H1 (cell line): ENCODE measurements around the gene RETREG1. TPM values are rescaled to one million over a fixed set of nuclear protein-coding genes. Genes with fewer than 3 reads are reported as not detected.

Experiments
- SP2 ChIP-seq: IDR thresholded peaks from 2 replicates; pipeline ENCODE4 v1.6.1; 2012; ENCODE audit warnings: mild to moderate bottlenecking, low read length, inconsistent platforms
- polyA plus RNA-seq, 7 experiments: library from polyadenylated mRNA; depleted of rRNA in 3 of 7; stranded (reverse) in 5 of 7; unstranded in 2 of 7; fragments of >200 nt in 5 of 7; fragments of 200-250 nt in 2 of 7; gene quantifications; 1 replicate in 5 of 7; 2 replicates in 1 of 7; 4 replicates in 1 of 7; pipeline versions ENCODE4 v1.2.1 to v1.2.3, GENCODE V29; 2011 to 2013; ENCODE audit warnings: missing spikeins in 2 of 7, mixed read lengths in 2 of 7
- total RNA-seq: library from RNA; stranded (reverse); fragmentation: NEBNext Ultra II Directional; extraction: Animal tissue kit (Norgen Biotek cat#: 25700); gene quantifications from 2 replicates; pipeline ENCODE4 v1.2.1, GENCODE V29; 2021

RETREG1 gene
- total and polyA plus RNA-seq, 2 of the 8 experiments (the other 6 are each of a cell fraction or from before 2014, with no cell fraction given), result 0.62 to 1.9 TPM

DNA sequence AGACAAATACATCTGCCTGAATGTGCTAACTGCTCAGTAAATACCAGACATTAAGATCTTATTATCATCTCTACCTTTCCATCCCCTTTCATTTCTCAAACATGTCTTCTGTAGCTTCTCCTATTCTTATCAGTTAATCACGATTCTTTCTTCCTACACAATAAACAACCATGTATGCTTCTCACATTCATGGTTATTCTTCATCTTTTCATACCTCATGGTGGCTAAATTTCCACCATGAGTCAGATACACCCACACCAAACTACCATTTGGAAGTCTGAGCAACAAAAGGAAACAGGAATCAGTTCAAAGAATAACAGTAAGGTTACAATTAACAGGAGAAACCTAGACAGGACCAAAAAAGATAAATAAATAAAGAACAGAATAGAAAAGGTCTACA is 158.9 kb downstream of the RETREG1 start (continued):
- TF ChIP-seq SP2, result no peak
- TF ChIP-seq, all 59 proteins: peak for 0
